Stimulated activated CD8-positive, alpha-beta memory T cell treated with anti-CD3 and anti-CD28 coated beads, Interleukin-2, amount 100 ng/mL, for 48 hours (primary cell): ENCODE data around the gene MYDGF.
"Not testable (repeated sequence)": the region's sequence is repeated elsewhere in the genome, so short reads cannot be mapped to it uniquely, and the experiment has no call there.

ENCODE experiments used
- DNase-seq, 2 donors: peaks; one replicate each; pipeline ENCODE4 v3.0.0-alpha.2; 2020; ENCODE audit warnings: low read depth in 2 of 2

The MYDGF gene

GRCh38 chr19:4700693-4700970, 30.5 kb upstream of the MYDGF start:
- DNase-seq = no peak

- DNase-seq = no peak
Observed at GRCh38 chr19:4699826-4700692, 29.9 kb upstream of the MYDGF start.

- no peak for DNase-seq
Observed at GRCh38 chr19:4697304-4697703, 27.2 kb upstream of the MYDGF start.

GRCh38 chr19:4695224-4695731, 25.1 kb upstream of the MYDGF start:
- no peak for DNase-seq

GRCh38 chr19:4694211-4694987, 24.3 kb upstream of the MYDGF start:
- no peak for DNase-seq

GRCh38 chr19:4693471-4694121, 23.5 kb upstream of the MYDGF start:
- no peak for DNase-seq

GRCh38 chr19:4693078-4693350, 22.9 kb upstream of the MYDGF start:
- no peak for DNase-seq

- no peak for DNase-seq
Observed at GRCh38 chr19:4692251-4693077, 22.3 kb upstream of the MYDGF start.

- DNase-seq = no peak
Observed at GRCh38 chr19:4691373-4691772, 21.2 kb upstream of the MYDGF start.

GRCh38 chr19:4690361-4690760, 20.2 kb upstream of the MYDGF start:
- no peak for DNase-seq

GRCh38 chr19:4689403-4689802, 19.3 kb upstream of the MYDGF start:
- DNase-seq = no peak

GRCh38 chr19:4688587-4688986, 18.4 kb upstream of the MYDGF start:
- no peak for DNase-seq

- no peak for DNase-seq
Observed at GRCh38 chr19:4687396-4687795, 17.3 kb upstream of the MYDGF start.

- DNase-seq = no peak
Observed at GRCh38 chr19:4686700-4687099, 16.6 kb upstream of the MYDGF start.

GRCh38 chr19:4684312-4685095, 14.4 kb upstream of the MYDGF start:
- no peak for DNase-seq

- DNase-seq = no peak
Observed at GRCh38 chr19:4682417-4683200, 12.5 kb upstream of the MYDGF start.

- DNase-seq = not testable (repeated sequence)
Observed at GRCh38 chr19:4680021-4680420, 9.9 kb upstream of the MYDGF start.

- DNase-seq = peak in 1 of 2 donors; percentile 21
Observed at GRCh38 chr19:4678881-4679790, 9.0 kb upstream of the MYDGF start.
